Heart left ventricle (tissue), 13 donors: ENCODE data around the gene PLAAT4.

Source experiments
- POLR2A ChIP-seq, 2 donors: fragments of 450-650 bp; IDR thresholded peaks; one replicate each; pipeline ENCODE4 v1.6.1; 2017; ENCODE audit warnings: antibody characterized with exemption in 2 of 2, mild to moderate bottlenecking in 2 of 2, moderate library complexity in 2 of 2
- TF ChIP-seq, protein P1 (sequence below), 12 donors: fragments of 200-600 bp; sonication (generic) in 4 of 12; IDR thresholded peaks; one replicate each; pipeline versions ENCODE4 v1.5.0 to v1.8.0; 2018 to 2022; ENCODE audit warnings: antibody characterized with exemption in 12 of 12, mild to moderate bottlenecking in 5 of 12
- donor health status: ischemic (EF 13 %, LVEDD 7.1; RV severe dilation, severe dysfunction).
- donor health status: DM: no; HTN: yes; CAD: no.
- donor health status: DM: no; HTN: no; CAD: no.
- donor health status: ischemic (EF 25% LVEDD 6.9; RV normal size, moderate dysfunction).
- donor health status: ischemic (EF 25% LVEDD 5.7; RV mildly dilated, moderate dysfunction).
- donor health status: ischemic (EF 35%, LVEDD 5.7; RV mildly dilated, moderate dysfunction).
- donor health status: nonischemic (EF 11% LVEDD 7.7; RV severe dilation, severe dysfunction).
- donor health status: DM: yes; HTN: yes; CAD: no.
- donor health status: PGD.
- donor health status: ischemic (EF 29% LVEDD 5.4; RV normal size, mild dysfunction).
- donor health status: nonischemic (EF 23%, LVEDD 6.1; RV moderate dilation, normal function).

- no peak for TF ChIP-seq POLR2A (IDR thresholded peaks at IDR 0.05)
- TF ChIP-seq, protein P1, sequence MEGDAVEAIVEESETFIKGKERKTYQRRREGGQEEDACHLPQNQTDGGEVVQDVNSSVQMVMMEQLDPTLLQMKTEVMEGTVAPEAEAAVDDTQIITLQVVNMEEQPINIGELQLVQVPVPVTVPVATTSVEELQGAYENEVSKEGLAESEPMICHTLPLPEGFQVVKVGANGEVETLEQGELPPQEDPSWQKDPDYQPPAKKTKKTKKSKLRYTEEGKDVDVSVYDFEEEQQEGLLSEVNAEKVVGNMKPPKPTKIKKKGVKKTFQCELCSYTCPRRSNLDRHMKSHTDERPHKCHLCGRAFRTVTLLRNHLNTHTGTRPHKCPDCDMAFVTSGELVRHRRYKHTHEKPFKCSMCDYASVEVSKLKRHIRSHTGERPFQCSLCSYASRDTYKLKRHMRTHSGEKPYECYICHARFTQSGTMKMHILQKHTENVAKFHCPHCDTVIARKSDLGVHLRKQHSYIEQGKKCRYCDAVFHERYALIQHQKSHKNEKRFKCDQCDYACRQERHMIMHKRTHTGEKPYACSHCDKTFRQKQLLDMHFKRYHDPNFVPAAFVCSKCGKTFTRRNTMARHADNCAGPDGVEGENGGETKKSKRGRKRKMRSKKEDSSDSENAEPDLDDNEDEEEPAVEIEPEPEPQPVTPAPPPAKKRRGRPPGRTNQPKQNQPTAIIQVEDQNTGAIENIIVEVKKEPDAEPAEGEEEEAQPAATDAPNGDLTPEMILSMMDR (IDR thresholded peaks at IDR 0.05), result no peak
Observed at GRCh38 chr11:63518548-63518947, 18.1 kb upstream of the PLAAT4 start.
